IMR-90 (cell line): ENCODE measurements around the gene RUNDC1. TPM values are rescaled to one million over a fixed set of nuclear protein-coding genes. Genes with fewer than 3 reads are reported as not detected.
"Not testable (repeated sequence)": the region's sequence is repeated elsewhere in the genome, so short reads cannot be mapped to it uniquely, and the experiment has no call there.

Experiments used
- ATAC-seq: fragments of 200-7000 bp; cut with Tn5 transposase; 2 replicates; pipeline ENCODE4 v1.9.1; 2020; ENCODE audit warnings: low read depth, mild to moderate bottlenecking, moderate library complexity
- BruUV-seq: library from RNA; stranded (reverse); fragments of 400-500 nt; replicated peaks from 2 replicates; lab custom pipeline; 2021; lab: Mats Ljungman, UMichigan
- CTCF ChIA-PET: fragments of 300-600 bp; formaldehyde crosslinking; extraction: SDS; loops from one replicate; lab custom pipeline; 2021; ENCODE audit warnings: antibody characterized with exemption; lab: Yijun Ruan, JAX
- POLR2A ChIA-PET: fragments of 300-600 bp; sonication (Branson Sonifier 250); formaldehyde crosslinking; loops from one replicate; lab custom pipeline; 2022; ENCODE audit warnings: antibody characterized with exemption; ENCODE audit not compliant: unreplicated experiment; lab: Charles Lee
- DNase-seq: peaks from one replicate; pipeline ENCODE4 v3.0.0; 2013
- H2AFZ ChIP-seq: replicated peaks from 2 replicates; pipeline ENCODE3; 2013; ENCODE audit warnings: low read length, mild to moderate bottlenecking; ENCODE audit not compliant: poor library complexity
- H2AK5ac ChIP-seq: 2 replicates; pipeline ENCODE4 v1.6.1; 2013; ENCODE audit warnings: low read depth, low read length, inconsistent platforms
- H2AK9ac ChIP-seq: replicated peaks from 2 replicates; pipeline ENCODE3; 2013; ENCODE audit warnings: mild to moderate bottlenecking, low read depth, low read length, moderate library complexity; ENCODE audit not compliant: poor library complexity
- H2BK120ac ChIP-seq: 2 replicates; pipeline ENCODE4 v1.6.1; 2013; ENCODE audit warnings: low read depth, low read length, inconsistent platforms
- H2BK15ac ChIP-seq: 3 replicates; pipeline ENCODE4 v1.6.1; 2013; ENCODE audit warnings: low read depth, low read length, inconsistent platforms
- H2BK20ac ChIP-seq: 2 replicates; pipeline ENCODE4 v1.6.1; 2013; ENCODE audit warnings: low read depth, mild to moderate bottlenecking, inconsistent platforms, low read length, moderate library complexity
- H2BK5ac ChIP-seq: 2 replicates; pipeline ENCODE4 v1.6.1; 2013; ENCODE audit warnings: mild to moderate bottlenecking, low read depth, low read length, inconsistent platforms; ENCODE audit not compliant: poor library complexity, severe bottlenecking
- H3K14ac ChIP-seq: replicated peaks from 2 replicates; pipeline ENCODE4 v1.6.1; 2013; ENCODE audit warnings: low read depth, low read length, inconsistent platforms
- H3K18ac ChIP-seq: 2 replicates; pipeline ENCODE4 v1.6.1; 2013; ENCODE audit warnings: low read depth, low read length, control low read depth
- H3K23ac ChIP-seq: 2 replicates; pipeline ENCODE4 v1.6.1; 2013; ENCODE audit warnings: low read depth, low read length, inconsistent platforms
- H3K27ac ChIP-seq: 2 replicates; pipeline ENCODE4 v1.5.1; 2013; ENCODE audit warnings: mild to moderate bottlenecking, control low read depth, low read length; ENCODE audit not compliant: insufficient read depth
- H3K27me3 ChIP-seq: 2 replicates; pipeline ENCODE4 v1.6.1; 2013; ENCODE audit warnings: low read length; ENCODE audit not compliant: control insufficient read depth, insufficient read depth
- H3K36me3 ChIP-seq: 2 replicates; pipeline ENCODE4 v1.6.1; 2013; ENCODE audit warnings: low read length, mixed read lengths; ENCODE audit not compliant: control insufficient read depth, insufficient read depth
- H3K4ac ChIP-seq: 2 replicates; pipeline ENCODE4 v1.6.1; 2013; ENCODE audit warnings: low read depth, low read length, inconsistent platforms
- H3K4me1 ChIP-seq: 2 replicates; pipeline ENCODE4 v1.6.1; 2013; ENCODE audit warnings: low read length, mixed read lengths; ENCODE audit not compliant: control insufficient read depth, insufficient read depth
- H3K4me2 ChIP-seq: 2 replicates; pipeline ENCODE4 v1.6.1; 2013; ENCODE audit warnings: low read depth, mild to moderate bottlenecking, control low read depth, low read length, moderate library complexity
- H3K4me3 ChIP-seq: 2 replicates; pipeline ENCODE4 v1.5.1; 2013; ENCODE audit warnings: low read depth, mild to moderate bottlenecking, control low read depth, low read length, moderate library complexity; ENCODE audit not compliant: insufficient read depth
- H3K56ac ChIP-seq: 2 replicates; pipeline ENCODE4 v1.6.1; 2013; ENCODE audit warnings: low read length, inconsistent platforms; ENCODE audit not compliant: insufficient read depth; ENCODE audit errors: extremely low read depth
- H3K79me1 ChIP-seq, 2 experiments: 2 replicates each; pipeline ENCODE4 v1.6.1; 2013; ENCODE audit warnings: low read length in 2 of 2, inconsistent platforms in 1 of 2, low read depth in 1 of 2
- H3K9ac ChIP-seq: 2 replicates; pipeline ENCODE4 v1.6.1; 2013; ENCODE audit warnings: low read depth, low read length, control low read depth
- H3K9me1 ChIP-seq: 2 replicates; pipeline ENCODE4 v1.6.1; 2013; ENCODE audit warnings: low read length, inconsistent platforms; ENCODE audit not compliant: insufficient read depth
- H3K9me3 ChIP-seq: 2 replicates; pipeline ENCODE4 v1.6.1; 2013; ENCODE audit warnings: low read length; ENCODE audit not compliant: control insufficient read depth, insufficient read depth
- H4K20me1 ChIP-seq: 2 replicates; pipeline ENCODE4 v1.6.1; 2013; ENCODE audit warnings: low read length, inconsistent platforms; ENCODE audit not compliant: insufficient read depth
- H4K5ac ChIP-seq: 2 replicates; pipeline ENCODE4 v1.6.1; 2013; ENCODE audit warnings: mild to moderate bottlenecking, low read depth, low read length, control low read depth
- H4K8ac ChIP-seq, 2 experiments: 2 replicates each; pipeline ENCODE4 v1.6.1; 2013; ENCODE audit warnings: low read depth in 2 of 2, low read length in 2 of 2, control low read depth in 1 of 2, inconsistent platforms in 1 of 2
- H4K91ac ChIP-seq: 2 replicates; pipeline ENCODE4 v1.6.1; 2013; ENCODE audit warnings: low read depth, low read length, inconsistent platforms; ENCODE audit not compliant: insufficient read depth
- WGBS, 2 experiments: methylation state at CpG; one replicate each; pipeline versions ENCODE4 v1.1.5 to v1.1.7; 2013; ENCODE audit warnings: missing lambda C conversion rate in 2 of 2; ENCODE audit not compliant: insufficient read length in 1 of 2; ENCODE audit errors: extremely low coverage in 2 of 2; 5-methylcytosine and 5-hydroxymethylcytosine counted together
- dilution Hi-C: fragments of 300-500 bp; cut with HindIII; formaldehyde crosslinking; loops from one replicate; pipeline ENCODE4 v1.14.3; 2018; ENCODE audit warnings: low sequenced_read_pairs; ENCODE audit not compliant: unreplicated experiment
- in situ Hi-C: fragments of 300-500 bp; cut with MboI; formaldehyde crosslinking; loops from 3 replicates; pipeline ENCODE4 v1.14.3; 2019; ENCODE audit warnings: low sequenced_read_pairs, inconsistent platforms, mixed read lengths
- intact Hi-C: fragments of 100-400 bp; cut with micrococcal nuclease; formaldehyde crosslinking; loops from 2 replicates; pipeline ENCODE4 v1.10.0; 2022
- polyA plus RNA-seq, 3 experiments: library from polyadenylated mRNA; depleted of rRNA; stranded (reverse); fragments of >200 nt; gene quantifications; 2 replicates each; pipeline ENCODE4 v1.2.3, GENCODE V29; 2012; ENCODE audit warnings: low replicate concordance in 1 of 3
- total RNA-seq: library from RNA; depleted of rRNA; stranded (reverse); fragments of >200 nt; gene quantifications from 2 replicates; pipeline ENCODE4 v1.2.3, GENCODE V29; 2012

Gene RUNDC1
- total and polyA plus RNA-seq, 2 of the 4 experiments (the other 2 are of a cell fraction) = 7.0 to 7.9 TPM

DNA sequence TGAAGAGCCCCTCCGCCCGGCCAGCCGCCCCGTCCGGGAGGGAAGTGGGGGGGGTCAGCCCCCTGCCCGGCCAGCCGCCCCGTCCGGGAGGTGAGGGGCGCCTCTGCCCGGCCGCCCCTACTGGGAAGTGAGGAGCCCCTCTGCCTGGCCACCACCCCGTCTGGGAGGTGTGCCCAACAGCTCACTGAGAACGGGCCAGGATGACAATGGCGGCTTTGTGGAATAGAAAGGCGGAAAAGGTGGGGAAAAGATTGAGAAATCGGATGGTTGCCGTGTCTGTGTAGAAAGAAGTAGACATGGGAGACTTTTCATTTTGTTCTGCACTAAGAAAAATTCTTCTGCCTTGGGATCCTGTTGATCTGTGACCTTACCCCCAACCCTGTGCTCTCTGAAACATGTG is 7.0 kb upstream of the RUNDC1 start:
- BruUV-seq, POLR2A ChIA-PET, H4K91ac ChIP-seq, H3K27ac ChIP-seq, H3K56ac ChIP-seq, H3K4me1 ChIP-seq, dilution Hi-C loops, H2BK5ac ChIP-seq, H3K27me3 ChIP-seq, H2BK120ac ChIP-seq, H2BK20ac ChIP-seq, H3K14ac ChIP-seq, H3K9me1 ChIP-seq, CTCF ChIA-PET, H4K5ac ChIP-seq, ATAC-seq, H3K23ac ChIP-seq, H4K20me1 ChIP-seq, H2AFZ ChIP-seq, H3K4ac ChIP-seq, H2AK9ac ChIP-seq, H3K4me3 ChIP-seq, H3K79me1 ChIP-seq, DNase-seq, H3K18ac ChIP-seq, H2BK15ac ChIP-seq, H3K9me3 ChIP-seq, H3K9ac ChIP-seq, H3K36me3 ChIP-seq, intact Hi-C loops, H3K4me2 ChIP-seq, H4K8ac ChIP-seq, H2AK5ac ChIP-seq: not testable (repeated sequence)
- in situ Hi-C loops = loop anchor here (25.0 kb wide), 1 partner anchor 89 kb away; no protein-coding TSS in a partner anchor
- no CpG with 5 or more reads among the region's 18 CpGs for WGBS, 2 experiments
